GM12892 (cell line): ENCODE data around the gene ALDOC.

ENCODE experiments used
- DNase-seq: peaks from one replicate; pipeline ENCODE4 v3.0.0; 2011; ENCODE audit not compliant: insufficient read length
- FAIRE-seq: peaks from 2 replicates; lab custom pipeline; 2011; peaks lifted over from hg19 to GRCh38; lab: Jason Lieb, UNC
- POLR2A ChIP-seq: IDR thresholded peaks from 2 replicates; pipeline ENCODE4 v1.6.1; 2011; ENCODE audit warnings: low read depth, low read length, control low read depth
- POLR2AphosphoS5 ChIP-seq: IDR thresholded peaks from 2 replicates; pipeline ENCODE4 v1.6.1; 2011; ENCODE audit warnings: low read depth, low read length, control low read depth
- TAF1 ChIP-seq: IDR thresholded peaks from 2 replicates; pipeline ENCODE4 v1.6.1; 2011; ENCODE audit warnings: low read depth, mild to moderate bottlenecking, control low read depth, low read length, borderline replicate concordance

The ALDOC gene

DNA sequence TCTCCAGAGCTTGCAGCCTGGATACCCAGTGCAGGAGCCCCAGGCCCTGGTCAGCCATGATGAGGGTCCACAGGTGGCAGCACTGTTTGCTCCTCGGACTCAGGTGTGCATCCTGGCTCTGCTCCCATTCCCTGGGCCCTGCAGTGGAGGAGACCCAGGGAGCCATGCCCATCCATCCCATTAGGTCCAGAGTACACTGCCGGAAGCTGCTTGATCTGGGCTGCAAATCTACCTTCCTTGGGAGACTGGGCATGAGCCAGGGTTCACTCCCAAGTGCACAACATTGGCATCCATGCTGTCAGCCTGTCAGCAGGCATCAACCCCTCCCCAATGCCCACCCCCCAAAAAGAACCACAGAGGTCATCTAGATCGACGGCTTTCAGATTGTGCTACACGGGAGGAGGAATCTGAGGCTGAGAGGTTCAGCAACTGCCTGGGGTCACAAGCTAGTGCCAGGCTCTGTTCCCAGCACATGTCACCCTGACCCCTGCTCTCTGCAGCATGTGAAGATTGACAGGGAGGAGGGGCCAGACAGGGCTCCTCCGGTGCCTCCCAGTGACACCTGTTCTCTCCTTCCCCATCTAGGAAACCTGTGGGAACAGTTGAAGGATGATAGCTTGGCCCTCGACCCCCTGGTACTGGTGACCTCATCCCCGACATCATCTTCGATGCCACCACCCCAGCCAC is 40.0 kb downstream of the ALDOC start:
- DNase-seq (no peak), FAIRE-seq (no peak)
- TF ChIP-seq POLR2AphosphoS5 (no peak), TAF1 (no peak), POLR2A (no peak)

DNA sequence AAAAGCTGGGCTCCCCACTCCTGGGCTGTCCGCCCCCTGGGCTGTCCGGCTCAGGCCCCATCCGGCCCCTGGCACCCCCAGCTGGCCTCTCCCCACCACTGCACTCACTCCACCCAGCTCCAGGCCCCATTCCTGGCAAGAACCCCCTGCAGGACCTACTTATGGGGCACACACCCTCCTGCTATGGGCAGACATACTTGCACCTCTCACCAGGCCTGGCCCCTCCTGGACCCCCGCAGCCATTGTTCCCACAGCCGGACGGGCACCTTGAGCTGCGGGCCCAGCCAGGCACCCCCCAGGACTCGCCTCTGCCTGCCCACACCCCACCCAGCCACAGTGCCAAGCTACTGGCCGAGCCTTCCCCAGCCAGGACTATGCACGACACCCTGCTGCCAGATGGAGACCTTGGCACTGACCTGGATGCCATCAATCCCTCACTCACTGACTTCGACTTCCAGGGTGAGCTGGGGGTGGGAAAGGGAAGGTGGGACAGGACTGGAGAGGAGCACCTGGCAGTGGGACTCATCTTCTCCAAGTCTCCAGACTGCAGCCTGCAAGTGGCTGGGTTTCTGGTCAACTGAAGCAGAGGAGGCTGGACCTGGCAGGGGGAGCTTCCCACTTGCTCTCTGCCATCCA is 41.8 kb downstream of the ALDOC start:
- DNase-seq (no peak), FAIRE-seq (no peak)
- TF ChIP-seq TAF1 (no peak), POLR2AphosphoS5 (no peak), POLR2A (no peak)

DNA sequence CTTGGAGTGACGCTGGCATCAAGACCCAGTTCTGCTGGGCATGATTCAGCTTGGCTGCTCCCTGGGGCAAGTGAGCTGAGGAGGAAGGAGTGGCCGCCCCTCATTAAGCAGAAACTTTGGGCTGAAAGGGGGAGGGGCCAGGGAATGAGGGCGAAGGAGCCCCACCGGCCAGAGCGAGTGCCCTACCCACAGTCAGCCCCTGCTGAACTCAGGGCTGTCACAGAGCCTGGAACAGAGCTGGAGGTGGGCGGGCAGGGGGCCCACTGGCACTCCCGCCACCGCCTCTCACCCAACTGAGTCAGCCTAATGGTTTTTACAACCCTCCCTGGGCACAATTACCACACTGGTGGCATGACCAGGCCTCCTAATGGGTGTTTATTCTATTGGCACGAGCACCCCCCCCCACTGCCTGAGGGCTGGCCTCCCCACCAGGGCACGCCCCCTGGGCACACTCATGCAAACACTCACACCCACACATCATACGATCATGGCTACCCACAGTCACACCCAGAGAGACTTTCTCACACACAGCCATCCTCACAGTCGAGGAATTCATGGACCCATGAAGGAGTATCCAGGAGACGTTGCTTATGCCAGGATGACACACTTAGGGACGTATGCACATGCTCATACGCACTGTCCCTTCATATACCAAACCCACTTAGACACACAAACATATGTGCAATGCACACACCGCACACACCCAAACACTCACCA is 43.4 kb downstream of the ALDOC start:
- DNase-seq (no peak), FAIRE-seq (no peak)
- TF ChIP-seq POLR2A (no peak), TAF1 (no peak), POLR2AphosphoS5 (no peak)

DNA sequence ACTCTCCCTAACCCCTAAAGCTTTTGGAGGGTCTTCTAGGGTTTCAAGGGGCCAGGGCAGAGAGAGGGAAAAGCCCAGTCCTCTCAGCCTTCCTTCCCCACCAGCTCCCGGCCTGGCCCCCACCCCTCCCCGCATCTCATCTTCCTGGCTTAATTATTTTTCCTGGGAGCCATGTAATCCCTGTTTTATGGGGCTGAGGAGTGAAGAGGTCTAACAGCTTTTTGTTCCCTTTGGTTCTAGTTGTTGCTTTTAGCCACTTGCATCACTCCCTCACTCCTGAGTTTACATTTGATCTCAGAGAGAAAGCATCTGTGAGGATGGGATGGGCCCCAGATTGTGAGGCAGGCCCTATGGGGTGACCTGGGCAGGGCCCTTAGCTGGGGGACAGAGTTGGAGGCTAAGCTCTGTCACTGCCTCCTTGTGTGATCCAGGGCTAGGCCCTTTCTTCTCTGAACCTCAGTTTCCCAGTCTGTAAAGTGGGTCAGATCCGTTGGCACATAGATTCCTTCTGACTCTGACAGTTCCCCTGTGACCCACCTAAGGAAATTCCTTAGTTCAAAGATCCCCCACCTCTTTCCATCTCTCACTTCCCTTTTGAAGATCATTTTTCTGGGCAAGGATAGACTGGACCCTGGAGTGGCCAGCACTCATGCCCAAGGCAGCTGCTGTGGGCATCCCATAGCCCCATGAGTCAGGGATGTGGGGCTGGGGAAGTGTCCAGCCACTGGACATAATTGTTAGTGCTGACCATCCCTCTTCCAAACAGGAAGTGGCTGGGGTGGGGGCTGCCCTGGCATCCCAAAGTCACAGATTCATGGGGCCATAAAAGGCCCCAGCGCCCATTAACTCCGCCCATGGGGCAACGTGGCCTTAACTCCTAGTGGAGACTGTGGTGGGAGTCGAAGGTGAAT is 44.4 kb downstream of the ALDOC start:
- FAIRE-seq (no peak), DNase-seq (no peak)
- TF ChIP-seq POLR2A (no peak), POLR2AphosphoS5 (no peak), TAF1 (no peak)

DNA sequence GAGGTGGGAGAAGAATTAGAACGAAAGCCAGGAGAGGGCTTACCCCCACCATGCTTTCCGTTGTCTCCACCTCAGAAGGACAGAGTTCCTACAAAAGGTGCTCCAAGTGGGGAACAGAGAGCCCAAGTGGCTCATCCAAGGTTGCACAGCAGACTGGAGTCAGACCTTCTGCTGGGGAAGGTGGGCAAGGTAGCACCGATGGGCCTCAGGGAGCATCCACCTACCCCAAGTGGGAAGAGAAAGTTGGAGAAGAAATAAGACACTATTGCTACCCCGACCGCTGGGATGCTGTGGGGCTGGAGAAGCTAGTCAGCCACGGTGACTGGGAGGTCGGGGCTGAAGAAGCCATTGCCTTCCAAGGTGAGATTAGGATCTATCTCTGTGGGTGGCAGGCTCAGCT is 45.8 kb downstream of the ALDOC start:
- TF ChIP-seq POLR2A = no peak
- TF ChIP-seq TAF1 = no peak
- no peak for TF ChIP-seq POLR2AphosphoS5
- no peak for FAIRE-seq
- DNase-seq = no peak

DNA sequence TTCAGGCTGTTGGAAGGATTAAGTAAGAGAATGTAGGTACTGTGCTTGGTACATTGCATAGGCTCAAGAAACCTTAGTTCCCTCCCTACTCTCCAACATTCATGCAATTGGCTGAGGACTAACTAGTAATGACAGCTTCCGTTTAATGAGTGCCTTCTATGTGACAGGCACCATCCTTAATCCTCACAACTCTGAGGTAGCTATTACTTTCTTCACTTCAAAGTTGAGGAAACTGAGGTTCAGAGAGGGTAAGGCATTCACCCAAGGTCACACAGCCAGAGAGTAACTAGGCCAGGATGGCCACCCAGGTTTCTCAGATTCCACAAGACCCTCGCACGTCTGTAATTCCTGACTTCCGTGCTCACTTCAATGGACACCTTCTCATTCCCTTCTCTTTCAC is 46.4 kb downstream of the ALDOC start:
- no peak for FAIRE-seq

DNA sequence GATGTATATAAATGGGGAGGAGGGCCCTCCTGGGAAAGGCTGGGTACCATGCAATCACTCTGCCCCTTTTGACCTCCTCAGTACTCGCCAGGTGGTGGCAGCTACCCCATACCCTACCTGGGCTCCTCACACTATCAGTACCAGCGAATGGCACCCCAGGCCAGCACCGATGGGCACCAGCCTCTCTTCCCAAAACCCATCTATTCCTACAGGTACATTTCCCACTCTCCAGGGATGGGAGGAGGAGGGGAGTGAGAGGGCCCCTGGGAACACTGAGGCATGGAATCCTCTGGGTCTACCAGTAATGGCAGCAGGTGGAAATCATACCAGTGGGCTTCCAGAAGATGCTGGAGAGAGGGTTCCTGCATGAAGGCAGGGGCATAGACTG is 47.7 kb downstream of the ALDOC start:
- no peak for TF ChIP-seq TAF1
- no peak for TF ChIP-seq POLR2A
- no peak for TF ChIP-seq POLR2AphosphoS5
- no peak for DNase-seq
- no peak for FAIRE-seq

More for the DNA sequence above, 46.4 kb downstream of the ALDOC start:
- TF ChIP-seq TAF1 (no peak), POLR2AphosphoS5 (no peak), POLR2A (no peak)
- DNase-seq = no peak

DNA sequence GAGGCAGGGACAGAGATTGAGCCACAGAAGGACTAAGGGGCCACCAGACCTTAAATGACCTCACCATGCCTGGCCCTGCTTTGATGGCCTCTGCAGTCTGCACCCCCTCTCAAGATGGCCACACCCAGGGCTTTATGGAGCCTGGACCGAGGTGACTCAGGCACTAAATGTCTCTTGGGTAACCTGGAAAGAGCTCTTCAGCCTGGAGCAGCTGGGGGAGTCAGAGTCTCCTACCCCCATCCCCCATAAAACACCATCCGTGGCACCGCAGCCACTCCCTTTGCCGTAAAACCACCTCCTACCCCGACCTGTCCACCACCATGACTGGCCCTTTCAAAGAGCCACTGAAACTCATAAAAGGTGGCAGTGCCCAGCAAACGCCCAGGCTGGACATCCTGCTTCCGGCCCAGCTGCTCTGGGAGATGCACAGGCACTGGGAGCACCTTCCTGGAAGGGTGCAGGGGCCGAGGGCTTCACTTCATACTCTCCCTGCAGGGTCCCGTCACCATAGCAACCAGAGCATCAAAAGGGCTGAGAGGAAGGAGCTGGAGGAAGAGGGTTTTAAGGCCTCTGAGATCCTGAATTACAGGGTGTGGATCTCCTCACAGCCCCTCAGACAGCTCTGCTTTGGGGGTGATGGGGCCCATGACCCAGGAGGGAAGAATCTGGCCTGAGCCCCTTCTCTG is 48.2 kb downstream of the ALDOC start:
- TF ChIP-seq TAF1 (no peak), POLR2A (no peak), POLR2AphosphoS5 (no peak)
- DNase-seq = no peak

DNA sequence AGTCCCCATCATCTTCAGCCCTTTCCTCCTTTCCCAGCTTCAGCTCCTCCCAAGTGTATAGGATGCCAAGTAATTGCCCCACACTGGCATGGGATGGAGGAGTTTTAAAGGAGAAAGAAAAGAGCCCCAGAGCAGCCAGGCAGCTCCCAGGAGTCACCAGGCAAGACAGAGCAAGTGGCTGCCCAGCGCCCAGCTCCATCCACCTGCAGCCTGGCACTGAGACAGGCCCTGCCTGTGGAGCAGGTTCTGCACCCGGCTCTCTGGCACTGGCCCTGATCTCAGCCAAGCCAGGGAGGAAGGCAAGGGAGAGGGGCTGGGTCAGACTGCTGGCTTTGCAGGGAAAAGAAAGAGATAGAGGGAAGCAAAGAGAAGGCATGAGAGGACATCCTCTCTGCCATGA is 48.8 kb downstream of the ALDOC start:
- DNase-seq = no peak
- FAIRE-seq = no peak
- TF ChIP-seq POLR2A (no peak), POLR2AphosphoS5 (no peak), TAF1 (no peak)

More for the DNA sequence above, 48.2 kb downstream of the ALDOC start:
- no peak for FAIRE-seq

DNA sequence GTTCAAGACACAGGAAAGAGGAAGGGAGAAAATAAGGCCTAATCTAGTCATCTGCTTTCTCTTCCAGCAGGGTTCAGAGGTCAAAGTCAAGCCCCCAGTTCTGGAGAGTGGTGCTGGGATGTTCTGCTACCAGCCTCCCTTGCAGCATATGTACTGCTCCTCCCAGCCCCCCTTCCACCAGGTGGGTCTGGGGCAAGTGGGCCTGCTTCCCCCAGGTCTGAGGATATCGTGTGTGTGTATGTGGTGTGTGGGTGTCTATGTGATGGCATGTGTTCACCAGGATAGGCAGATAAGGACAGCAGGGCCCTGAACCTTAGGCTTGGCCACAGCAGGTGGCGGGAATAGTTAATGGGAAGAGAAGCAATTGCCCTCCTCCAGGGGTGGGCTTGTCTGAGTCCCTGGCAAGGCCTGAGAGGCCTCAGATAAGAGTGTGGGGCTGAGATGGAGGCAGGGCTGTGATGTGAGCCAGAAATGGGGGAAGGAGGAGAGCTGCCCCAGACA is 49.5 kb downstream of the ALDOC start:
- TF ChIP-seq TAF1 (no peak), POLR2A (no peak), POLR2AphosphoS5 (no peak)
- FAIRE-seq = no peak
- no peak for DNase-seq
